Measurements from ENCODE around the gene MSI2.

Gene MSI2

GRCh38 chr17:57559226-57559625, 302.9 kb downstream of the MSI2 start:
- no peak for TF ChIP-seq POLR2A (IDR thresholded peaks at IDR 0.05; ENCODE audit: low read depth, low read length)
- FAIRE-seq (no peak), DNase-seq (ENCODE audit: insufficient read length, low spot score) (no peak)

- FAIRE-seq (no peak), DNase-seq (ENCODE audit: insufficient read length, low spot score) (no peak)
Measured at GRCh38 chr17:57559634-57560318, 303.5 kb downstream of the MSI2 start.

GRCh38 chr17:57560319-57560705, 304.0 kb downstream of the MSI2 start:
- DNase-seq (ENCODE audit: insufficient read length, low spot score): no peak
- TF ChIP-seq POLR2A (IDR thresholded peaks at IDR 0.05; ENCODE audit: low read depth, low read length): no peak
- no peak for FAIRE-seq

More at GRCh38 chr17:57559634-57560318, 303.5 kb downstream of the MSI2 start:
- TF ChIP-seq POLR2A (IDR thresholded peaks at IDR 0.05; ENCODE audit: low read depth, low read length): no peak

GRCh38 chr17:57561072-57561861, 304.9 kb downstream of the MSI2 start:
- DNase-seq (ENCODE audit: insufficient read length, low spot score) (no peak), FAIRE-seq (no peak)
- TF ChIP-seq POLR2A (IDR thresholded peaks at IDR 0.05; ENCODE audit: low read depth, low read length): no peak

- no peak for TF ChIP-seq POLR2A (IDR thresholded peaks at IDR 0.05; ENCODE audit: low read depth, low read length)
- no peak for DNase-seq (ENCODE audit: insufficient read length, low spot score)
- FAIRE-seq: no peak
Measured at GRCh38 chr17:57562184-57562698, 305.9 kb downstream of the MSI2 start.

GRCh38 chr17:57563958-57564357, 307.6 kb downstream of the MSI2 start:
- no peak for FAIRE-seq
- TF ChIP-seq POLR2A (IDR thresholded peaks at IDR 0.05; ENCODE audit: low read depth, low read length): no peak
- DNase-seq (ENCODE audit: insufficient read length, low spot score): no peak

- no peak for DNase-seq (ENCODE audit: insufficient read length, low spot score)
- no peak for TF ChIP-seq POLR2A (IDR thresholded peaks at IDR 0.05; ENCODE audit: low read depth, low read length)
- FAIRE-seq: no peak
Measured at GRCh38 chr17:57565176-57565575, 308.9 kb downstream of the MSI2 start.

GRCh38 chr17:57566721-57567120, 310.4 kb downstream of the MSI2 start:
- TF ChIP-seq POLR2A (IDR thresholded peaks at IDR 0.05; ENCODE audit: low read depth, low read length): no peak
- no peak for FAIRE-seq
- no peak for DNase-seq (ENCODE audit: insufficient read length, low spot score)

- FAIRE-seq: no peak
- no peak for TF ChIP-seq POLR2A (IDR thresholded peaks at IDR 0.05; ENCODE audit: low read depth, low read length)
- DNase-seq (ENCODE audit: insufficient read length, low spot score): no peak
Measured at GRCh38 chr17:57567251-57567650, 310.9 kb downstream of the MSI2 start.

- DNase-seq (ENCODE audit: insufficient read length, low spot score) (no peak), FAIRE-seq (no peak)
- TF ChIP-seq POLR2A (IDR thresholded peaks at IDR 0.05; ENCODE audit: low read depth, low read length): no peak
Measured at GRCh38 chr17:57568340-57568739, 312.0 kb downstream of the MSI2 start.

- DNase-seq (ENCODE audit: insufficient read length, low spot score) (no peak), FAIRE-seq (no peak)
- no peak for TF ChIP-seq POLR2A (IDR thresholded peaks at IDR 0.05; ENCODE audit: low read depth, low read length)
Measured at GRCh38 chr17:57569021-57569420, 312.7 kb downstream of the MSI2 start.

- DNase-seq (ENCODE audit: insufficient read length, low spot score): no peak
- no peak for TF ChIP-seq POLR2A (IDR thresholded peaks at IDR 0.05; ENCODE audit: low read depth, low read length)
- FAIRE-seq: no peak
Measured at GRCh38 chr17:57569853-57570252, 313.5 kb downstream of the MSI2 start.

- DNase-seq (ENCODE audit: insufficient read length, low spot score) (no peak), FAIRE-seq (no peak)
- TF ChIP-seq POLR2A (IDR thresholded peaks at IDR 0.05; ENCODE audit: low read depth, low read length): no peak
Measured at GRCh38 chr17:57570724-57571344, 314.5 kb downstream of the MSI2 start.

GRCh38 chr17:57572062-57572461, 315.7 kb downstream of the MSI2 start:
- no peak for TF ChIP-seq POLR2A (IDR thresholded peaks at IDR 0.05; ENCODE audit: low read depth, low read length)
- DNase-seq (ENCODE audit: insufficient read length, low spot score) (no peak), FAIRE-seq (no peak)
